Ascending aorta (tissue), 2 donors: ENCODE measurements around the gene PVALEF. TPM values are rescaled to one million over a fixed set of nuclear protein-coding genes. Genes with fewer than 3 reads are reported as not detected.

Experiments used
- DNase-seq, 2 donors: peaks; one replicate each; pipeline ENCODE4 v3.0.0-alpha.2; 2019; ENCODE audit warnings: low spot score in 2 of 2
- H3K27ac ChIP-seq, 2 donors: fragments of 200-600 bp; sonication (generic); one replicate each; pipeline ENCODE4 v1.5.1; 2016 to 2017; ENCODE audit warnings: mild to moderate bottlenecking in 1 of 2
- H3K27me3 ChIP-seq: fragments of 200-600 bp; sonication (generic); one replicate; pipeline ENCODE4 v1.5.1; 2017
- H3K36me3 ChIP-seq, 2 donors: fragments of 200-600 bp; sonication (generic); one replicate each; pipeline ENCODE4 v1.5.1; 2016
- H3K4me1 ChIP-seq, 2 donors: fragments of 200-600 bp; sonication (generic); one replicate each; pipeline ENCODE4 v1.5.1; 2016 to 2017; ENCODE audit warnings: mild to moderate bottlenecking in 1 of 2
- H3K4me3 ChIP-seq, 2 donors: fragments of 200-600 bp; sonication (generic); one replicate each; pipeline ENCODE4 v1.5.1; 2016 to 2017; ENCODE audit warnings: mild to moderate bottlenecking in 1 of 2
- H3K9me3 ChIP-seq, 2 donors: fragments of 200-600 bp; sonication (generic); one replicate each; pipeline ENCODE4 v1.5.1; 2016
- CTCF ChIP-seq, 3 experiments: fragments of 200-600 bp in 2 of 3; fragments of 450-650 bp in 1 of 3; sonication (generic) in 2 of 3; IDR thresholded peaks; one replicate each; pipeline ENCODE4 v1.5.1; 2016 to 2019; ENCODE audit warnings: antibody characterized with exemption in 3 of 3, mild to moderate bottlenecking in 1 of 3, moderate library complexity in 1 of 3
- intact Hi-C: fragments of 100-400 bp; cut with DNase I; formaldehyde crosslinking; loops from one replicate; pipeline ENCODE4 v1.15.1; 2023
- total RNA-seq: library from RNA; depleted of rRNA; stranded (reverse); fragments of >200 nt; gene quantifications from one replicate; pipeline ENCODE4 v1.1.0, GENCODE V29; 2016

Gene PVALEF
- total RNA-seq, 1 donor from 2014 or later = not detected

- Histone ChIP-seq H3K9me3 (no peaks in the 10 kb centered on the region), H3K27ac (no peak overlapping the region), H3K4me1 (no peaks in the 10 kb centered on the region), H3K4me3 (no peak overlapping the region), H3K36me3 (no peaks in the 10 kb centered on the region), H3K27me3 (no peaks in the 10 kb centered on the region)
- no peak for DNase-seq
- intact Hi-C loops = no loop called here
- TF ChIP-seq CTCF (IDR thresholded peaks at IDR 0.05) = no peak
Measured at GRCh38 chr17:81139428-81139827, 25.9 kb upstream of the PVALEF start.

- H3K27me3 ChIP-seq = no peaks in the 10 kb centered on the region
- H3K27ac ChIP-seq = no peak overlapping the region
- H3K36me3 ChIP-seq = no peaks in the 10 kb centered on the region
- no peak for DNase-seq
- no peak for TF ChIP-seq CTCF (IDR thresholded peaks at IDR 0.05)
- H3K4me1 ChIP-seq = no peaks in the 10 kb centered on the region
- intact Hi-C loops = no loop called here
- H3K9me3 ChIP-seq = no peaks in the 10 kb centered on the region
- H3K4me3 ChIP-seq = no peak overlapping the region
Measured at GRCh38 chr17:81140018-81140417, 25.3 kb upstream of the PVALEF start.

GRCh38 chr17:81140695-81141094 lies 24.6 kb upstream of the PVALEF start:
- H3K36me3 ChIP-seq = no peaks in the 10 kb centered on the region
- no peaks in the 10 kb centered on the region for H3K9me3 ChIP-seq
- H3K27ac ChIP-seq = no peak overlapping the region
- DNase-seq = no peak
- no peak for TF ChIP-seq CTCF (IDR thresholded peaks at IDR 0.05)
- H3K27me3 ChIP-seq = no peaks in the 10 kb centered on the region
- intact Hi-C loops = no loop called here
- H3K4me3 ChIP-seq = no peak overlapping the region
- no peaks in the 10 kb centered on the region for H3K4me1 ChIP-seq

- peak in 1 of 2 donors; percentile 87 for DNase-seq
- no peaks in the 10 kb centered on the region for H3K27me3 ChIP-seq
- H3K4me1 ChIP-seq = no peaks in the 10 kb centered on the region
- no peak overlapping the region for H3K27ac ChIP-seq
- no peaks in the 10 kb centered on the region for H3K9me3 ChIP-seq
- H3K36me3 ChIP-seq = no peaks in the 10 kb centered on the region
- no peak overlapping the region for H3K4me3 ChIP-seq
- TF ChIP-seq CTCF (IDR thresholded peaks at IDR 0.05) = peak; percentile 67 to 77 (median 72)
- intact Hi-C loops = loop anchor here (1.0 to 2.0 kb wide), 2 partner anchors 64 to 99 kb away; no protein-coding TSS in a partner anchor
Measured at GRCh38 chr17:81142301-81143199, 22.8 kb upstream of the PVALEF start.

GRCh38 chr17:81143200-81143527 lies 22.1 kb upstream of the PVALEF start:
- no peaks in the 10 kb centered on the region for H3K9me3 ChIP-seq
- intact Hi-C loops = loop anchor here (2.0 kb wide), 1 partner anchor 64 kb away; no protein-coding TSS in a partner anchor
- DNase-seq = no peak
- no peak overlapping the region for H3K27ac ChIP-seq
- H3K27me3 ChIP-seq = no peaks in the 10 kb centered on the region
- TF ChIP-seq CTCF (IDR thresholded peaks at IDR 0.05) = no peak
- H3K4me1 ChIP-seq = no peaks in the 10 kb centered on the region
- H3K4me3 ChIP-seq = no peak overlapping the region
- H3K36me3 ChIP-seq = no peaks in the 10 kb centered on the region
